ENCODE data around the gene APC. TPM values are rescaled to one million over a fixed set of nuclear protein-coding genes. Genes with fewer than 3 reads are reported as not detected.

Gene APC
- total RNA-seq, 1 experiment from 2014 or later, result 24.0 TPM

GRCh38 chr5:112692472-112692871, 45.2 kb upstream of the APC start (continued):
- TF ChIP-seq ZBTB33 (IDR thresholded peaks at IDR 0.05; ENCODE audit: extremely low read depth, insufficient replicate concordance, low read length) (no peak), YY1 (IDR thresholded peaks at IDR 0.05; ENCODE audit: extremely low read depth, insufficient replicate concordance, low read depth, low read length) (no peak), SRF (IDR thresholded peaks at IDR 0.05; ENCODE audit: low read depth) (no peak), ATF3 (IDR thresholded peaks at IDR 0.05) (no peak), CTCF (IDR thresholded peaks at IDR 0.05 in 2 of 3, conservative IDR thresholded peaks at IDR 0.05 in 1 of 3; ENCODE audit: borderline replicate concordance in 1 of 3, insufficient read depth in 1 of 3, low read depth in 2 of 3, low read length in 2 of 3) (no peak), EZH2phosphoT487 (IDR thresholded peaks at IDR 0.05; ENCODE audit: borderline replicate concordance) (no peak), ZFX (IDR thresholded peaks at IDR 0.05) (no peak), MAX (IDR thresholded peaks at IDR 0.05) (no peak), SIN3A (IDR thresholded peaks at IDR 0.05; ENCODE audit: low read depth) (no peak), EGR1 (IDR thresholded peaks at IDR 0.05; ENCODE audit: low read depth) (no peak), ELF1 (IDR thresholded peaks at IDR 0.05; ENCODE audit: borderline replicate concordance, low read depth) (no peak), FOSL1 (IDR thresholded peaks at IDR 0.05; ENCODE audit: low read depth) (no peak)
